GM12873 (cell line): Measurements from ENCODE around the gene SCYGR4.

Experiments used
- CTCF ChIP-seq: IDR thresholded peaks from 2 replicates; pipeline ENCODE4 v1.5.1; 2012; ENCODE audit warnings: low read depth, mild to moderate bottlenecking, moderate library complexity, low read length, control low read depth; ENCODE audit not compliant: insufficient read depth; ENCODE audit errors: missing control alignments

SCYGR4 gene

DNA sequence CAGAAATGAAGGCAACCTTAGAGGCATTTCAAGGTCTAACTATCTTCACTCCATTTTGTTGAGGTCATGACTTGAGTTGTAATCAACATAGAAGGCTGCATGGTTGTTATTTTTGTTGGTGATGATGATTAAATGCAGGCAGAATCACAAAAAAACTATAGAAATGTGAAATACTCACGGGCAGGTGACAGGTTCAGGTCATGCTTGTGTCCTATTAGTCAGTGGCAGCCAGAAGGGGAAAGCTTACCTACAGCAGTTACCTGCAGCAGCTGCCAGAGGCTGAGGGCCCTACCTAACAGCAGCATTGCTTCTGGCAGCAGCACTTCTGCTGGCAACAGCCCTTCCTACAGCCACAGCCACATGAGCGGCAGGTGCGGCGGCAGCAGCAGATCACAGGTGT, 3.1 kb upstream of the SCYGR4 start:
- TF ChIP-seq CTCF = no peak

- TF ChIP-seq CTCF = no peak
These were observed 2.6 kb upstream of the SCYGR4 start, which contains the start of gene SCYGR3 for GRCh38 chr2:227614740-227615139. Gene SCYGR3 (minus strand): TSS chr2:227614840. CDS start chr2:227614840, 0 bp downstream.

DNA sequence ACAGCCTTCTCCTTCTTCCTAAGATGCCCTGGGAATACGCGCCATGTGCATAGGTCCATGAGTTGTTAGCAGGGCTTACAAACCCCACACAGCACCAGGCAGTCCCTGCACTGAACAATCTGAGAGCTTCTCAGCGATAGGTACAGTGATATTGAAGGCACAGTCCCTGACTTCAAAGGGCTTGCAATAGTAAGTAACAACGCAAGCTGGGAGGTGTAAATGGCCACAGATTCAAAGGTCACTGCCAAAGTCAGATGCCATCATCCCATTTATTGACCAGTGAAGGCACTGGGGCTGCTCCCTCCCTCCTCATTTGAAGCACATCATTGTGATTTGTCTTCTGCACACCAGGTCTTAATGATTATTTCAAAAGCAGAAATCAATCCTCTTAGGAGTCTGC, 2.1 kb upstream of the SCYGR4 start:
- no peak for TF ChIP-seq CTCF

DNA sequence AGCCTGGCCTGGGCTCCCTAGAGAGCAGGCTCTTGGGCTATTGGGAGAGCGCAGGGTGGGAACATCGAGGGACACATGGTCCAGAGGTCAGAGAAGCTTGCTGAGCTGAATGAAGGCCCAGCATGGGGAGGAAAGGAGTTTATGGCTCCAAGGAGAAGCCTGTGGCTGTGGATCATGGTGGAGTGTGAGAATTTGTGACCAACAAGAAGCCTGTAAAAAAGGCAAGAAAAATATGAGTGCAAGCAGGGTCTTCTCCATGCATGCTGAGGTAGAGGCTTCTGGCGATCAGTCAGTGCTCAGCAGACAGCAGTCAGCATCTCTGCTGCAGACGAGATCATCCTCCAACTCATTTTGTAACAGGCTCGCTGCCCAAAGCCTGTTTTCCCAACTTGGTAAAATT, 1.4 kb upstream of the SCYGR4 start:
- no peak for TF ChIP-seq CTCF

DNA sequence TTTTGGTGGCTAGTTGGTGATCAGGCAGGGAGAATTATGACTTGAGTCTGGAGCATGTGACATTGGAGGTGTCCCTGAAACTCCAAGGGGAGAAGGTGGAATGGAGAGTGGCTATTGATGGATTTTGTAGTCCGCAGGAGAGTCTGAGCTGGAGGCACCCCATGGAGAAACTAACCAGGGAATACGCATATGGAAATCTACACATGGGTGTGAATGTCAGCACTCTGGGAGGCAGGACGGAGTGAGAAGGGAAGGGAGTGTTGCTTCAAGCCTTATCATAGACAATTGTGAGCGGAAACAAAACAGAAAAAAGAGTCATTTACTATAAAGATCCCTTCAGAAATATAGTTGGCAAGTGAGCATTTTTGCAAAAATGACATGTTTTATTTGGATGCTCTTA, 667 bp upstream of the SCYGR4 start:
- TF ChIP-seq CTCF = no peak

GRCh38 chr2:227623226-227623625, 5.9 kb downstream of the SCYGR4 start:
- TF ChIP-seq CTCF = no peak

DNA sequence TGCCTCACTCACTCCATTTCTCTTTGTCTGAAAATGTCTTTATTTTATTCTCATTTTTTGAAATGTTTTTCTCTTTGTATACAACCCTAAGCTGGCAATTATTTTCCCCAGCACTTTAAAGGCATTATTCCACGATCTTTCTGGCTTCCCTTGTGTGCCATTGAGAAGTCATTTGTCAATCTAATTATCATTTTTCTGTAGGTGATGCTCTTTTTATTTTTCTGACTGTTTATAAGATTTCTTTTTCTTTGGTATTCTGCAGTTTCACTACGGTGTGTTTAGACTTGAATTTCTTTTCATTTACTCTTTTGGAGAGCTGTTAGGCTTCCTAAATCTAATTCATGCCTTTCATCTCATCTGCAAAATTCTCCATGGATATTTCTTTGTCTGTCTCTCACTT, 8.1 kb downstream of the SCYGR4 start:
- TF ChIP-seq CTCF = no peak
